DOHH2 (cell line): ENCODE results near the gene CRCP.
"Not testable (repeated sequence)": the region's sequence is repeated elsewhere in the genome, so short reads cannot be mapped to it uniquely, and the experiment has no call there.

Experiments
- H3F3A ChIP-seq: fragments of 200-600 bp; sonication (generic), shearing (Covaris generic); 2 replicates; pipeline ENCODE4 v1.6.0; 2016; ENCODE audit warnings: antibody characterized with exemption, mild to moderate bottlenecking; ENCODE audit not compliant: control insufficient read depth, insufficient read depth
- H3K27ac ChIP-seq: fragments of 200-600 bp; sonication (generic); 2 replicates; pipeline ENCODE4 v1.5.1; 2014; ENCODE audit warnings: low read depth, mild to moderate bottlenecking, low read length, moderate library complexity
- H3K27me3 ChIP-seq: fragments of 200-600 bp; sonication (generic); 2 replicates; pipeline ENCODE4 v1.6.1; 2014; ENCODE audit warnings: mild to moderate bottlenecking, low read length, mixed read lengths; ENCODE audit not compliant: control insufficient read depth
- H3K36me3 ChIP-seq: fragments of 200-600 bp; sonication (generic); 2 replicates; pipeline ENCODE4 v1.6.1; 2014; ENCODE audit warnings: mild to moderate bottlenecking, low read length, moderate library complexity, mixed read lengths; ENCODE audit not compliant: control insufficient read depth
- H3K4me1 ChIP-seq: fragments of 200-600 bp; sonication (generic); 2 replicates; pipeline ENCODE4 v1.6.1; 2014; ENCODE audit warnings: mild to moderate bottlenecking, low read length, mixed read lengths; ENCODE audit not compliant: control insufficient read depth
- H3K4me2 ChIP-seq: fragments of 200-600 bp; sonication (generic); 2 replicates; pipeline ENCODE4 v1.6.0; 2014; ENCODE audit warnings: mild to moderate bottlenecking, low read length, moderate library complexity
- H3K4me3 ChIP-seq: fragments of 200-600 bp; sonication (generic); 2 replicates; pipeline ENCODE4 v1.5.1; 2014; ENCODE audit warnings: mild to moderate bottlenecking, low read length, mixed read lengths
- H3K79me2 ChIP-seq: fragments of 200-600 bp; sonication (generic); 2 replicates; pipeline ENCODE4 v1.6.1; 2014; ENCODE audit warnings: mild to moderate bottlenecking, low read length, mixed read lengths; ENCODE audit not compliant: control insufficient read depth
- H3K9me2 ChIP-seq: fragments of 200-600 bp; sonication (generic); replicated peaks from 2 replicates; pipeline ENCODE4 v1.6.1; 2014; ENCODE audit warnings: mild to moderate bottlenecking, low read length, mixed read lengths; ENCODE audit not compliant: control insufficient read depth
- H3K9me3 ChIP-seq: fragments of 200-600 bp; sonication (generic); 2 replicates; pipeline ENCODE4 v1.6.1; 2014; ENCODE audit warnings: antibody characterized with exemption, low read length, mixed read lengths; ENCODE audit not compliant: control insufficient read depth, insufficient read depth
- H4K20me1 ChIP-seq: fragments of 200-600 bp; sonication (generic); 2 replicates; pipeline ENCODE4 v1.6.0; 2014; ENCODE audit warnings: low read depth, mild to moderate bottlenecking, antibody characterized with exemption, low read length, moderate library complexity; ENCODE audit not compliant: control insufficient read depth, insufficient read depth
- EZH2phosphoT487 ChIP-seq: fragments of 200-600 bp; sonication (generic); IDR thresholded peaks from 2 replicates; pipeline ENCODE4 v1.6.1; 2017; ENCODE audit warnings: borderline replicate concordance, mild to moderate bottlenecking, antibody characterized with exemption, low read length, moderate library complexity, mixed read lengths
- TF ChIP-seq, protein P1 (sequence below): fragments of 200-600 bp; sonication (generic); IDR thresholded peaks from one replicate; pipeline ENCODE4 v1.5.1; 2014; ENCODE audit warnings: antibody characterized with exemption, mild to moderate bottlenecking, low read depth, low read length; ENCODE audit not compliant: poor library complexity, severe bottlenecking

The CRCP gene

DNA sequence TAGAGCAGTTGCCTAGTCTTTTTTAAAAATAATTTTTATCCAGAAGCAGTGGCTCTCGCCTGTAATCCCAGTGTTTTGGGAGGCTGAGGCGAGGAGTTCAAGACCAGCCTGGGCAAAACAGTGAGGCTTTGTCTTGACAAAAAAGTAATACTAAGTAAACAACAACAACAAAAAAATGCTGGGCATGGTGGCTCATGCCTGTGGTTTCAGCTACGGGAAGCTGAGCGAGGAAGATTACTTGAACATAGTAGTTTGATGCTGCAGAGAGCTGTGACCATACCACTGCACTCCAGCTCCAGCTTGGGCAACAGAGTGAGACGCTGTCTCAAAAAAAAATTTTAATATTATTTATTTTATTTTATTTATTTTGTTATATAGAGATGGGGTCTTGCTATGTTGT lies 59.2 kb downstream of the CRCP start:
- Histone ChIP-seq H3K9me3 (no peaks in the 10 kb centered on the region), H3K4me3 (no peak overlapping the region), H3F3A (no peaks in the 10 kb centered on the region), H3K36me3 (no peaks in the 10 kb centered on the region), H3K4me1 (no peaks in the 10 kb centered on the region), H4K20me1 (no peaks in the 10 kb centered on the region), H3K4me2 (no peak overlapping the region), H3K27ac (no peak overlapping the region), H3K79me2 (no peaks in the 10 kb centered on the region), H3K9me2 (no peaks in the 10 kb centered on the region), H3K27me3 (no peaks in the 10 kb centered on the region)
- no peak for TF ChIP-seq EZH2phosphoT487
- TF ChIP-seq, protein P1, sequence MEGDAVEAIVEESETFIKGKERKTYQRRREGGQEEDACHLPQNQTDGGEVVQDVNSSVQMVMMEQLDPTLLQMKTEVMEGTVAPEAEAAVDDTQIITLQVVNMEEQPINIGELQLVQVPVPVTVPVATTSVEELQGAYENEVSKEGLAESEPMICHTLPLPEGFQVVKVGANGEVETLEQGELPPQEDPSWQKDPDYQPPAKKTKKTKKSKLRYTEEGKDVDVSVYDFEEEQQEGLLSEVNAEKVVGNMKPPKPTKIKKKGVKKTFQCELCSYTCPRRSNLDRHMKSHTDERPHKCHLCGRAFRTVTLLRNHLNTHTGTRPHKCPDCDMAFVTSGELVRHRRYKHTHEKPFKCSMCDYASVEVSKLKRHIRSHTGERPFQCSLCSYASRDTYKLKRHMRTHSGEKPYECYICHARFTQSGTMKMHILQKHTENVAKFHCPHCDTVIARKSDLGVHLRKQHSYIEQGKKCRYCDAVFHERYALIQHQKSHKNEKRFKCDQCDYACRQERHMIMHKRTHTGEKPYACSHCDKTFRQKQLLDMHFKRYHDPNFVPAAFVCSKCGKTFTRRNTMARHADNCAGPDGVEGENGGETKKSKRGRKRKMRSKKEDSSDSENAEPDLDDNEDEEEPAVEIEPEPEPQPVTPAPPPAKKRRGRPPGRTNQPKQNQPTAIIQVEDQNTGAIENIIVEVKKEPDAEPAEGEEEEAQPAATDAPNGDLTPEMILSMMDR = no peak

DNA sequence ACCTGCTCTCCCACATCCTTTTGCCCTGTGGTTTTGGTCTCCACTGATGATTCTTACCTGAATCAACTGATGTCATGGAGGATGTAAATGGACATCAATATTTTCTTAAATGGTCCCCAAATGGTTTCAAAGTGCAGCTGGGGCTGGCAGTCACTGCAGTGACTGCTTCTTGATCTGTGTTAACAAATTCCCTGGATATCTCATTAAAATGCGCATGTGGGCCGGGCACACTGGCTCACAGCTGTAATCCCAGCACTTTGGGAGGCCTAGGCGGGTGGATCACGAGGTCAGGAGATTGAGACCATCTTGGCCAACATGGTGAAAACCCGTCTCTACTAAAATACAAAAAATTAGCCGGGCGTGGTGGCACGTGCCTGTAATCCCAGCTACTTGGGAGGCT lies 60.4 kb downstream of the CRCP start:
- H3K9me2 ChIP-seq, H3K27ac ChIP-seq, H3K36me3 ChIP-seq, H3K4me1 ChIP-seq, H3F3A ChIP-seq, H3K79me2 ChIP-seq, H3K9me3 ChIP-seq, H3K4me3 ChIP-seq, H4K20me1 ChIP-seq, H3K4me2 ChIP-seq, H3K27me3 ChIP-seq: not testable (repeated sequence)

DNA sequence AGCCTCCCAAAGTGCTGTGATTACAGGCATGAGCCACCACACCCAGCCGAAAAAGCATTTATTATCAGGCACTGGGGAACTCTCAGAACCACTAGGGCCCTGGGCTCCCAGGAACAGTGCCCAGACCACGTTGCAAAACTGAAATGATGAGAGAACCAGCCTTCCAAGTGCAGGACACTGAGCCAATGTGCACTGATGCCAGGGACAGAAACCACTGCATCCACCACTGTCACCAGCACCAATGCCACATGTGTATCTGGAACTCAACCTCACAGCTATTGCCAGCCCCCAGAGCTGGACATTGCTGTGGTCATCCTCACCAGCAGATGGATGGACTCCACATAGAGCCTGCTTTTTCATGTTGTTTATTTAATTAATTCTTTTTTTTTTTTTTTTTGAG lies 62.3 kb downstream of the CRCP start:
- H3K27me3 ChIP-seq = no peaks in the 10 kb centered on the region
- H4K20me1 ChIP-seq = no peaks in the 10 kb centered on the region
- no peaks in the 10 kb centered on the region for H3K36me3 ChIP-seq
- no peak overlapping the region for H3K27ac ChIP-seq
- no peaks in the 10 kb centered on the region for H3K9me3 ChIP-seq
- no peaks in the 10 kb centered on the region for H3K4me1 ChIP-seq
- no peaks in the 10 kb centered on the region for H3K79me2 ChIP-seq
- H3K4me2 ChIP-seq = no peak overlapping the region
- TF ChIP-seq, protein P1 = no peak
- TF ChIP-seq EZH2phosphoT487 = no peak
- no peak overlapping the region for H3K4me3 ChIP-seq
- no peaks in the 10 kb centered on the region for H3F3A ChIP-seq
- no peaks in the 10 kb centered on the region for H3K9me2 ChIP-seq

DNA sequence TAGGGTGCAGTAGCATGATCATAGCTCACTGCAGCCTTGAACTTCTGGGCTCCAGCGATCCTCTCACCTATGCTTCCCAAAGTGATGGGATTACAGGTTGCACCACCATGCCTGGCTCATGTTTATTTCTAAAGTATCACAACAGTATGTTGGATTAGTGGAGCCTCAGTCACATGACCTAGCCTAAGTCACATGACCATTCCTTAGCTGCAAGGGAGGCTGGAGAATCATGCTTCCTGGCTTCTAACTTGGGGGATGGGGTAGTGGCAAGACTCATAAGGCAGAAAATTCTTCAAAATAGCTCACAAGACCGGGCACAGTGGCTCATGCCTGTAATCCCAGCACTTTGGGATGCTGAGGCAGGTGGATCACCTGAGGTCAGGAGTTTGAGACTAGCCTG lies 63.6 kb downstream of the CRCP start:
- TF ChIP-seq, protein P1 = no peak
- no peak for TF ChIP-seq EZH2phosphoT487
- Histone ChIP-seq H3F3A (no peaks in the 10 kb centered on the region), H3K36me3 (no peaks in the 10 kb centered on the region), H3K9me2 (no peaks in the 10 kb centered on the region), H3K9me3 (no peaks in the 10 kb centered on the region), H3K4me2 (no peak overlapping the region), H4K20me1 (no peaks in the 10 kb centered on the region), H3K79me2 (no peaks in the 10 kb centered on the region), H3K27me3 (no peaks in the 10 kb centered on the region), H3K4me3 (no peak overlapping the region), H3K4me1 (no peaks in the 10 kb centered on the region), H3K27ac (no peak overlapping the region)
